Panc1 (cell line): ENCODE measurements around the gene ADAT2. TPM values are rescaled to one million over a fixed set of nuclear protein-coding genes. Genes with fewer than 3 reads are reported as not detected.

Experiments
- ATAC-seq: fragments of 200-7000 bp; cut with Tn5 transposase; 2 replicates; pipeline ENCODE4 v1.9.1; 2020; ENCODE audit warnings: mild to moderate bottlenecking, moderate library complexity
- BruUV-seq: library from RNA; stranded (reverse); fragments of 400-500 nt; replicated peaks from 2 replicates; lab custom pipeline; 2021; lab: Mats Ljungman, UMichigan
- CTCF ChIA-PET: fragments of 300-600 bp; sonication (Branson Sonifier 250); formaldehyde crosslinking; loops from one replicate; lab custom pipeline; 2022; ENCODE audit warnings: antibody characterized with exemption; lab: Charles Lee
- POLR2A ChIA-PET: fragments of 300-600 bp; sonication (Branson Sonifier 250); formaldehyde crosslinking; loops from one replicate; lab custom pipeline; 2022; ENCODE audit warnings: antibody characterized with exemption; lab: Charles Lee
- DNase-seq: peaks from one replicate; pipeline ENCODE4 v3.0.0-alpha.2; 2010; ENCODE audit warnings: low read depth, low spot score
- H3K27ac ChIP-seq: 2 replicates; pipeline ENCODE4 v1.5.1; 2011; ENCODE audit warnings: mild to moderate bottlenecking, low read length, inconsistent platforms
- H3K27me3 ChIP-seq: fragments of 200-500 bp; sonication (Bioruptor generic); 2 replicates; pipeline ENCODE4 v1.6.0; 2014; ENCODE audit warnings: low read length, inconsistent platforms; ENCODE audit not compliant: control insufficient read depth, insufficient read depth
- H3K36me3 ChIP-seq: fragments of 200-500 bp; sonication (Bioruptor generic); 2 replicates; pipeline ENCODE4 v1.5.1; 2014; ENCODE audit warnings: inconsistent platforms, mild to moderate bottlenecking, low read length, moderate library complexity; ENCODE audit not compliant: control insufficient read depth, insufficient read depth
- H3K4me1 ChIP-seq: 2 replicates; pipeline ENCODE4 v1.5.1; 2011; ENCODE audit warnings: inconsistent platforms, mild to moderate bottlenecking, low read length, moderate library complexity; ENCODE audit not compliant: control insufficient read depth, insufficient read depth
- H3K4me3 ChIP-seq, 2 experiments: 2 replicates each; pipeline ENCODE4 v1.5.1; 2011 to 2012; ENCODE audit warnings: low read depth in 2 of 2, low read length in 2 of 2, mild to moderate bottlenecking in 2 of 2, inconsistent platforms in 1 of 2, moderate library complexity in 1 of 2
- H3K9me3 ChIP-seq: fragments of 200-500 bp; sonication (Bioruptor generic); 2 replicates; pipeline ENCODE4 v1.5.1; 2014; ENCODE audit warnings: low read depth, mild to moderate bottlenecking, inconsistent platforms, low read length, moderate library complexity; ENCODE audit not compliant: control insufficient read depth, insufficient read depth
- CTCF ChIP-seq: fragments of 450-650 bp; IDR thresholded peaks from 2 replicates; pipeline ENCODE4 v1.5.1; 2017; ENCODE audit warnings: mild to moderate bottlenecking
- POLR2AphosphoS5 ChIP-seq: IDR thresholded peaks from 2 replicates; pipeline ENCODE4 v1.6.1; 2012; ENCODE audit warnings: mild to moderate bottlenecking, low read depth, low read length, moderate library complexity
- REST ChIP-seq, 2 experiments: IDR thresholded peaks; 2 replicates each; pipeline ENCODE4 v1.6.1; 2011 to 2012; ENCODE audit warnings: low read depth in 2 of 2, control low read depth in 1 of 2, low read length in 1 of 2, mild to moderate bottlenecking in 1 of 2, moderate library complexity in 1 of 2; ENCODE audit not compliant: insufficient read depth in 1 of 2
- SIN3A ChIP-seq: IDR thresholded peaks from 2 replicates; pipeline ENCODE4 v1.6.1; 2012; ENCODE audit warnings: low read depth, mild to moderate bottlenecking, low read length, moderate library complexity, borderline replicate concordance; ENCODE audit not compliant: insufficient read depth
- TCF7L2 ChIP-seq: IDR thresholded peaks from 2 replicates; pipeline ENCODE4 v1.6.1; 2011; ENCODE audit warnings: mild to moderate bottlenecking, low read depth, low read length, inconsistent platforms
- in situ Hi-C: cut with HindIII; loops from 2 replicates; pipeline ENCODE4 v1.10.0; 2016; ENCODE audit warnings: low sequenced_read_pairs, low pct_unique_long_range_greater_than_20kb
- intact Hi-C: fragments of 100-400 bp; cut with micrococcal nuclease; formaldehyde crosslinking; loops from one replicate; pipeline ENCODE4 v1.10.0; 2022; ENCODE audit not compliant: unreplicated experiment
- total RNA-seq: library from RNA; stranded (reverse); gene quantifications from one replicate; pipeline ENCODE4 v1.2.1, GENCODE V29; 2021; ENCODE audit not compliant: unreplicated experiment

ADAT2 gene
- total RNA-seq, 1 experiment from 2014 or later: 6.4 TPM

DNA sequence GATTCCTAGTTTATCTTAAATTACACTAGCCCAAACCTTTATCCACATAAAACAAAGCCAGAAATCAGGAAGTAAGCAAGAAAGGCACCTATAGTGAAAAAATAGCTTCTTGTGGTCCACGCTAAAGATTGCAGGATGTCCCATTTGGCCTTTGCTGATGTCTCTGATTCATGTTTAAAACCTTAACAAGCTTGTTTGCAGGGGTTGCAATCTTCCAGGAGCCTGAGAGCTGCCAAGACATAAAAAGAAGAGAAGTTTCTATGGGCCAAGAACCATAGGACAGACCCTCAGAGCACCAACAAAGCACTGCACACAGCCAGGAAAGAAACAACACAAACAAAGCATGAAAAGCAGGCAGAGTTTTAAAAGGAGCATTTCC is 49.4 kb downstream of the ADAT2 start:
- no peak for DNase-seq
- ChIA-PET CTCF (no interaction called here), POLR2A (interaction anchor here (0.6 kb wide), 1 partner anchor 19 kb away, joined by 3 read pairs; no protein-coding TSS in a partner anchor)
- in situ Hi-C loops: no loop called here
- Histone ChIP-seq H3K9me3 (no peaks in the 10 kb centered on the region), H3K4me3 (no peak overlapping the region), H3K27me3 (no peaks in the 10 kb centered on the region), H3K36me3 (no peaks in the 10 kb centered on the region), H3K4me1 (no peaks in the 10 kb centered on the region; the same call in 1 of the 2 replicates), H3K27ac (no peak overlapping the region)
- intact Hi-C loops: no loop called here
- BruUV-seq: no TSS peak
- no peak for TF ChIP-seq CTCF
- no peak for ATAC-seq

DNA sequence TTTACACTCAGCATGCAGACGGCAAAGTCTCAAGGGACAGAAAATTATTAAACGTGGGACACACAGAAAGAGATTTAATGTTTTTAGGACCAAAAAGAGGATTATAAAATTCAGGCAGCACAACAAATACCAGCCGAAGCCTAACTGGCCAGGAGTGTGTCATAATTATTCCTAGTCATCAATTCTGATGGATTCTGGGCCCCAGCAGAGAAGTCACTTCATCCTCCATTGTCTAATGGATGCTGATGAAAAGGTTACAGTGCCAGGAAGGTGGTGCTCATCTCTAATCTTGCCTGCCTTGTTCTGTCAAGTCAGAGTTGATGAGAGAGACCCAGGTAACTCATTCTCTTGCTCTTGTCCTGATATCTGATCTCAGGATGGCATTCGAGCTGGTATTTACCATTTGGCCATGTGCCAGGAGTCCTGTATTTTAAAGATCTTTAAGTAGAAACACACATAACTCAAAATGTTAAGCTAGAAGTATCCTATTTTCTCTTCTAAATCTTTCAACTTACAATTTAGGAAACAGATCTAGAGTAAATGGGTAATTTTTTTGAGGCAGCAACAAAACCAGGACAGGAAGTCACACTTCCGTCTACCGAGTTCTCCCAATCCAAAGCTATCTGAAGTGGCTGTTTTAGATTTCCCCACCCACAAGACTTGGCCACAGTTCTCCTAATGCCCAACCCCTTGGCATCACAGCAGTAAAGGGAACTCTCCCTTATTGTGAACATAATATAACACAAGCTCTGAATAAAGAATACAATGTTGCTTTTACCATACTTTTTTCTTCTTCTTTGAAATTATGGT is 50.0 kb downstream of the ADAT2 start:
- TF ChIP-seq POLR2AphosphoS5 (no peak), TCF7L2 (no peak), CTCF (no peak)
- Histone ChIP-seq H3K4me1 (no peaks in the 10 kb centered on the region; the same call in 1 of the 2 replicates), H3K27me3 (no peaks in the 10 kb centered on the region), H3K4me3 (no peak overlapping the region), H3K27ac (no peak overlapping the region), H3K36me3 (no peaks in the 10 kb centered on the region), H3K9me3 (no peaks in the 10 kb centered on the region)
- CTCF ChIA-PET: no interaction called here
- POLR2A ChIA-PET: interaction anchor here (0.6 kb wide), 1 partner anchor 19 kb away, joined by 3 read pairs; no protein-coding TSS in a partner anchor
- intact Hi-C loops (no loop called here), in situ Hi-C loops (no loop called here)
- DNase-seq (no peak), ATAC-seq (no peak)
- BruUV-seq: no TSS peak

GRCh38 chr6:143399775-143400174 is 50.7 kb downstream of the ADAT2 start:
- ChIA-PET CTCF (no interaction called here), POLR2A (no interaction called here)
- no peak for TF ChIP-seq POLR2AphosphoS5
- no peak for TF ChIP-seq TCF7L2
- TF ChIP-seq SIN3A: no peak
- no peak for TF ChIP-seq REST (IDR thresholded peaks at IDR 0.05; ENCODE audit: insufficient read depth in 1 of 2, low read depth in 2 of 2, low read length in 1 of 2)
- no peak for TF ChIP-seq CTCF
- Histone ChIP-seq H3K27ac (no peak overlapping the region), H3K9me3 (no peaks in the 10 kb centered on the region), H3K4me1 (no peaks in the 10 kb centered on the region; the same call in 1 of the 2 replicates), H3K27me3 (no peaks in the 10 kb centered on the region), H3K4me3 (no peak overlapping the region), H3K36me3 (no peaks in the 10 kb centered on the region)
- intact Hi-C loops: no loop called here
- in situ Hi-C loops: no loop called here
- DNase-seq: no peak
- no peak for ATAC-seq
- no TSS peak for BruUV-seq
